SK-N-SH treated with all-trans-retinoic acid at 6 μM for 48 hours (cell line): ENCODE measurements around the gene SMG7.
"Not testable (repeated sequence)": the region's sequence is repeated elsewhere in the genome, so short reads cannot be mapped to it uniquely, and the experiment has no call there.

Experiments
- ATAC-seq: fragments of 200-7000 bp; cut with Tn5 transposase; 3 replicates; pipeline ENCODE4 v1.9.1; 2020; ENCODE audit warnings: mild to moderate bottlenecking, moderate library complexity
- ARNTL ChIP-seq: fragments of 450-650 bp; formaldehyde crosslinking; IDR thresholded peaks from 2 replicates; pipeline ENCODE4 v1.5.0; 2020; ENCODE audit warnings: low read depth, mild to moderate bottlenecking, moderate library complexity, borderline replicate concordance
- CSDC2 ChIP-seq: fragments of 250-450 bp; sonication (Bioruptor Pico); IDR thresholded peaks from 2 replicates; pipeline ENCODE4 v1.5.0; 2020; ENCODE audit warnings: mild to moderate bottlenecking, moderate library complexity
- ESRRG ChIP-seq: fragments of 250-450 bp; sonication (Bioruptor Pico); IDR thresholded peaks from 2 replicates; pipeline ENCODE4 v1.6.1; 2021; ENCODE audit warnings: mild to moderate bottlenecking
- GLIS3 ChIP-seq: fragments of 250-450 bp; sonication (Bioruptor Pico); IDR thresholded peaks from 2 replicates; pipeline ENCODE4 v1.5.0; 2020; ENCODE audit warnings: mild to moderate bottlenecking, moderate library complexity
- ISL1 ChIP-seq: fragments of 250-450 bp; sonication (Bioruptor Pico); IDR thresholded peaks from 2 replicates; pipeline ENCODE4 v2.1.2; 2022; ENCODE audit warnings: mild to moderate bottlenecking, moderate library complexity
- OSR1 ChIP-seq: fragments of 250-450 bp; sonication (Bioruptor Pico); IDR thresholded peaks from 2 replicates; pipeline ENCODE4 v1.8.0; 2022; ENCODE audit warnings: moderate library complexity, mild to moderate bottlenecking, inconsistent platforms
- PATZ1 ChIP-seq: fragments of 250-450 bp; sonication (Bioruptor Pico); IDR thresholded peaks from 2 replicates; pipeline ENCODE4 v1.8.0; 2020; ENCODE audit warnings: mild to moderate bottlenecking, moderate library complexity, borderline replicate concordance
- PPARA ChIP-seq: fragments of 250-450 bp; sonication (Bioruptor Pico); IDR thresholded peaks from 2 replicates; pipeline ENCODE4 v1.5.0; 2020; ENCODE audit warnings: mild to moderate bottlenecking, borderline replicate concordance
- RARB ChIP-seq: fragments of 250-450 bp; sonication (Bioruptor Pico); IDR thresholded peaks from 2 replicates; pipeline ENCODE4 v1.8.0; 2021; ENCODE audit warnings: mild to moderate bottlenecking, moderate library complexity
- SNAI2 ChIP-seq: fragments of 250-450 bp; sonication (Bioruptor Pico); IDR thresholded peaks from 2 replicates; pipeline ENCODE4 v1.5.0; 2020; ENCODE audit warnings: mild to moderate bottlenecking, moderate library complexity
- TCF4 ChIP-seq: fragments of 250-450 bp; sonication (Bioruptor Pico); IDR thresholded peaks from 2 replicates; pipeline ENCODE4 v1.8.0; 2021; ENCODE audit warnings: mild to moderate bottlenecking, moderate library complexity, borderline replicate concordance
- ZC3H10 ChIP-seq: fragments of 250-450 bp; sonication (Bioruptor Pico); IDR thresholded peaks from 2 replicates; pipeline ENCODE4 v1.5.1; 2021; ENCODE audit warnings: mild to moderate bottlenecking, moderate library complexity
- ZFP3 ChIP-seq: fragments of 250-450 bp; sonication (Bioruptor Pico); IDR thresholded peaks from 2 replicates; pipeline ENCODE4 v1.5.0; 2020; ENCODE audit warnings: mild to moderate bottlenecking, moderate library complexity
- ZFP30 ChIP-seq: fragments of 450-650 bp; formaldehyde crosslinking; IDR thresholded peaks from 2 replicates; pipeline ENCODE4 v1.5.0; 2022; ENCODE audit warnings: mild to moderate bottlenecking, moderate library complexity
- ZNF565 ChIP-seq: fragments of 450-650 bp; formaldehyde crosslinking; conservative IDR thresholded peaks from 2 replicates; pipeline ENCODE4 v1.5.0; 2020; ENCODE audit warnings: low read depth, mild to moderate bottlenecking, moderate library complexity
- ZNF8 ChIP-seq: fragments of 450-650 bp; formaldehyde crosslinking; IDR thresholded peaks from 2 replicates; pipeline ENCODE4 v1.5.0; 2020; ENCODE audit warnings: mild to moderate bottlenecking, moderate library complexity
- TF ChIP-seq, protein P1 (sequence below): fragments of 250-450 bp; sonication (Bioruptor Pico); IDR thresholded peaks from 2 replicates; pipeline ENCODE4 v1.5.1; 2020; ENCODE audit warnings: low read depth, mild to moderate bottlenecking, moderate library complexity
- TF ChIP-seq, protein P2 (sequence below): fragments of 250-450 bp; sonication (Bioruptor Pico); IDR thresholded peaks from 2 replicates; pipeline ENCODE4 v1.5.0; 2020; ENCODE audit warnings: mild to moderate bottlenecking, moderate library complexity

SMG7 gene

DNA sequence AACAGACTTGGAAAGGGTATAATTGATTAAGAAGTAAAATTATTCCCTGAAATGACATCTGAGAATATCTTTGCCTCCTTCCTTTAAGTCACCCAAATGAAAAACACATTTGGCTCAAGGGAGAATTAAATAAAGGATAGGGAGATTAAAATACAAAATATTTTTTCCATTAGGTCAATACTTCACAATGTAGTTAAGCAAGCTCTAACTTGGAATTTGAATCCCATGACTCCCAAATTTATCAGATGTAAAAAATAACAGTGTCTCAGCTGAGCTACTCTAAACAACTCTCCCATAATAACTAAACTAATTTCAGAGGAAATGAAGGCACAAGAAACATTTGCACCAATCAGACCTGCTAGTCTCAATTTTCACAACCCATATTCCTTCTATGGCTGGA is 47.6 kb upstream of the SMG7 start:
- TF ChIP-seq CSDC2 (CRISPR knock-in tag) (no peak), ZNF8 (no peak), OSR1 (no peak), TCF4 (CRISPR knock-in tag) (no peak), RARB (no peak), PATZ1 (no peak), ZFP30 (CRISPR knock-in tag) (no peak), ZC3H10 (CRISPR knock-in tag) (no peak), ESRRG (no peak), ZNF565 (CRISPR knock-in tag) (no peak), SNAI2 (no peak), ZFP3 (CRISPR knock-in tag) (no peak)
- TF ChIP-seq, protein P1, sequence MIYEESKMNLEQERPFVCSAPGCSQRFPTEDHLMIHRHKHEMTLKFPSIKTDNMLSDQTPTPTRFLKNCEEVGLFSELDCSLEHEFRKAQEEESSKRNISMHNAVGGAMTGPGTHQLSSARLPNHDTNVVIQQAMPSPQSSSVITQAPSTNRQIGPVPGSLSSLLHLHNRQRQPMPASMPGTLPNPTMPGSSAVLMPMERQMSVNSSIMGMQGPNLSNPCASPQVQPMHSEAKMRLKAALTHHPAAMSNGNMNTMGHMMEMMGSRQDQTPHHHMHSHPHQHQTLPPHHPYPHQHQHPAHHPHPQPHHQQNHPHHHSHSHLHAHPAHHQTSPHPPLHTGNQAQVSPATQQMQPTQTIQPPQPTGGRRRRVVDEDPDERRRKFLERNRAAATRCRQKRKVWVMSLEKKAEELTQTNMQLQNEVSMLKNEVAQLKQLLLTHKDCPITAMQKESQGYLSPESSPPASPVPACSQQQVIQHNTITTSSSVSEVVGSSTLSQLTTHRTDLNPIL (CRISPR knock-in tag) = no peak
- TF ChIP-seq, protein P2, sequence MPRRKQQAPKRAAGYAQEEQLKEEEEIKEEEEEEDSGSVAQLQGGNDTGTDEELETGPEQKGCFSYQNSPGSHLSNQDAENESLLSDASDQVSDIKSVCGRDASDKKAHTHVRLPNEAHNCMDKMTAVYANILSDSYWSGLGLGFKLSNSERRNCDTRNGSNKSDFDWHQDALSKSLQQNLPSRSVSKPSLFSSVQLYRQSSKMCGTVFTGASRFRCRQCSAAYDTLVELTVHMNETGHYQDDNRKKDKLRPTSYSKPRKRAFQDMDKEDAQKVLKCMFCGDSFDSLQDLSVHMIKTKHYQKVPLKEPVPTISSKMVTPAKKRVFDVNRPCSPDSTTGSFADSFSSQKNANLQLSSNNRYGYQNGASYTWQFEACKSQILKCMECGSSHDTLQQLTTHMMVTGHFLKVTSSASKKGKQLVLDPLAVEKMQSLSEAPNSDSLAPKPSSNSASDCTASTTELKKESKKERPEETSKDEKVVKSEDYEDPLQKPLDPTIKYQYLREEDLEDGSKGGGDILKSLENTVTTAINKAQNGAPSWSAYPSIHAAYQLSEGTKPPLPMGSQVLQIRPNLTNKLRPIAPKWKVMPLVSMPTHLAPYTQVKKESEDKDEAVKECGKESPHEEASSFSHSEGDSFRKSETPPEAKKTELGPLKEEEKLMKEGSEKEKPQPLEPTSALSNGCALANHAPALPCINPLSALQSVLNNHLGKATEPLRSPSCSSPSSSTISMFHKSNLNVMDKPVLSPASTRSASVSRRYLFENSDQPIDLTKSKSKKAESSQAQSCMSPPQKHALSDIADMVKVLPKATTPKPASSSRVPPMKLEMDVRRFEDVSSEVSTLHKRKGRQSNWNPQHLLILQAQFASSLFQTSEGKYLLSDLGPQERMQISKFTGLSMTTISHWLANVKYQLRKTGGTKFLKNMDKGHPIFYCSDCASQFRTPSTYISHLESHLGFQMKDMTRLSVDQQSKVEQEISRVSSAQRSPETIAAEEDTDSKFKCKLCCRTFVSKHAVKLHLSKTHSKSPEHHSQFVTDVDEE (CRISPR knock-in tag) = no peak
- ATAC-seq = no peak

DNA sequence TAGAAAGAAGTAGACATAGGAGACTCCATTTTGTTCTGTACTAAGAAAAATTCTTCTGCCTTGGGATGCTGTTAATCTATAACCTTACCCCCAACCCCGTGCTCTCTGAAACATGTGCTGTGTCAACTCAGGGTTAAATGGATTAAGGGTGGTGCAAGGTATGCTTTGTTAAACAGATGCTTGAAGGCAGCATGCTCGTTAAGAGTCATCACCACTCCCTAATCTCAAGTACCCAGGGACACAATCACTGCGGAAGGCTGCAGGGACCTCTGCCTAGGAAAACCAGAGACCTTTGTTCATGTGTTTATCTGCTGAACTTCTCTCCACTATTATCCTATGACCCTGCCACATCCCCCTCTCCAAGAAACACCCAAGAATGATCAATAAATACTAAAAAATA is 44.7 kb upstream of the SMG7 start:
- ATAC-seq = not testable (repeated sequence)

DNA sequence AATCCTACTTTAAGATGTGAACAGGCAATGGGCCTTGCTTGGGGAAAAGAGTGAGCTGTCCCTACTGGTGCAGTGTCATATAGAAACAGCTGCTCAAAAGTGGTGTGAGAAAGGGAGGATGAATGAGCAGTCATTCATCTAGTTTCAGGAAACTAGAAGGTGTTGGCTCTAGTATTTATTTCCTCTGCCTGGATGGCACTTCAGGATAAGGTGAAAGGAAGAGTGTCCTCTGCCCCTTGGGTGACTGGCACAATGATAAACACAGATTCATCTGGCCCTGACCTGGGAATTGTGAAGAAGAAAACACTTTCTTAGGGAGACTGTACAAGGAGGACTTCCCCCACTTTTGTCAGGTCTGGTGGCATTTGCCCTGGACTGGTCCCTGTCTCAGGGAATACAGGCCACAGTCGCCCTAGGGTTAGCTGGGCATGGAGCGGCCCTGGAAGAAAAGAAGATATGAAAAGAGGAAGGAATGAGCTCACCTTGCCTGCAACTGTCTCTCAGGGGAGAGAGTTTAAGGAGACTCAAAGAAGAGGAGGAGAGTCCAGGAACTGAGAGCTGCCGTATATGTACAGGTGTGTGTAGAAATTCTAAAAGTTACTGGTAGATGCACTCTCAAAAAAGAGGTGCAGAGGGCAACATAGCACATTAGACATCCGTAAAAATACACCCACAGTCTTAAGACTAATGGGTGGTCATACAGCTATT is 40.3 kb upstream of the SMG7 start:
- TF ChIP-seq TCF4 (CRISPR knock-in tag) (no peak), GLIS3 (CRISPR knock-in tag) (no peak), ZFP30 (CRISPR knock-in tag) (no peak), PATZ1 (no peak), PPARA (CRISPR knock-in tag) (no peak), ISL1 (CRISPR knock-in tag) (no peak), CSDC2 (CRISPR knock-in tag) (no peak), ARNTL (CRISPR knock-in tag) (no peak)
- TF ChIP-seq, protein P2 (CRISPR knock-in tag) = no peak

GRCh38 chr1:183432548-183432875 is 39.8 kb upstream of the SMG7 start:
- ATAC-seq = no peak; the same call in 2 of the 3 replicates
- TF ChIP-seq ZNF8 (no peak), ZFP30 (CRISPR knock-in tag) (no peak), ZC3H10 (CRISPR knock-in tag) (no peak), ARNTL (CRISPR knock-in tag) (no peak), PATZ1 (no peak)
- TF ChIP-seq, protein P2 (CRISPR knock-in tag) = no peak

More for the DNA sequence above, 40.3 kb upstream of the SMG7 start:
- ATAC-seq = no peak; the same call in 2 of the 3 replicates
